HepG2 (cell line): Measurements from ENCODE around the gene CACNA1C. TPM values are rescaled to one million over a fixed set of nuclear protein-coding genes. Genes with fewer than 3 reads are reported as not detected.

Source experiments
- ATAC-seq: fragments of 200-7000 bp; cut with Tn5 transposase; 3 replicates; pipeline ENCODE4 v1.9.1; 2020; ENCODE audit warnings: mild to moderate bottlenecking, moderate library complexity
- BruUV-seq: library from RNA; stranded (reverse); fragments of 400-500 nt; replicated peaks from 2 replicates; lab custom pipeline; 2021; lab: Mats Ljungman, UMichigan
- CTCF ChIA-PET: fragments of 300-600 bp; formaldehyde crosslinking; extraction: SDS; loops from one replicate; lab custom pipeline; 2021; ENCODE audit warnings: low total read pairs, inconsistent platforms, low intra/inter-chr PET ratio; lab: Yijun Ruan, JAX
- POLR2A ChIA-PET: fragments of 350-600 bp; sonication (Branson Sonifier 250); formaldehyde crosslinking; loops from one replicate; lab custom pipeline; 2020; ENCODE audit warnings: antibody characterized with exemption, inconsistent platforms; lab: Yijun Ruan, JAX
- DNase-seq: peaks from one replicate; pipeline ENCODE4 v3.0.0-alpha.2; 2015; ENCODE audit warnings: low spot score
- FAIRE-seq: peaks from 3 replicates; lab custom pipeline; 2011; peaks lifted over from hg19 to GRCh38; lab: Jason Lieb, UNC
- H2AFZ ChIP-seq: one replicate; pipeline ENCODE4 v1.6.1; 2011; ENCODE audit warnings: low read length, inconsistent platforms
- H3K27ac ChIP-seq: fragments of 300-600 bp; 3 replicates; pipeline ENCODE4 v1.8.0; 2011; ENCODE audit warnings: mixed run types, mild to moderate bottlenecking, mixed read lengths, low read length, inconsistent platforms; ENCODE audit not compliant: insufficient read depth; ENCODE audit errors: extremely low read length
- H3K27me3 ChIP-seq, 2 experiments: fragments of 200-600 bp in 1 of 2; 2 replicates in 1 of 2; 3 replicates in 1 of 2; pipeline versions ENCODE4 v1.6.0 to v1.8.0; 2011; ENCODE audit warnings: low read length in 2 of 2, mild to moderate bottlenecking in 2 of 2, moderate library complexity in 2 of 2, inconsistent platforms in 1 of 2; ENCODE audit not compliant: insufficient read depth in 2 of 2, control insufficient read depth in 1 of 2
- H3K36me3 ChIP-seq, 2 experiments: fragments of 200-600 bp in 1 of 2; replicated peaks in 1 of 2; 2 replicates in 1 of 2; 3 replicates in 1 of 2; pipeline versions ENCODE4 v1.5.1 to v1.8.0; 2011; ENCODE audit warnings: low read length in 2 of 2, inconsistent platforms in 1 of 2; ENCODE audit not compliant: insufficient read depth in 2 of 2, control insufficient read depth in 1 of 2
- H3K4me1 ChIP-seq: 2 replicates; pipeline ENCODE4 v1.5.1; 2012; ENCODE audit warnings: low read length, inconsistent platforms; ENCODE audit not compliant: insufficient read depth
- H3K4me2 ChIP-seq: 2 replicates; pipeline ENCODE4 v1.6.0; 2011; ENCODE audit warnings: low read depth, low read length, inconsistent platforms
- H3K4me3 ChIP-seq, 3 experiments: fragments of 200-600 bp in 1 of 3; sonication (generic), shearing (Covaris generic) in 1 of 3; replicated peaks in 1 of 3; 2 replicates each; pipeline ENCODE4 v1.5.1; 2011 to 2016; ENCODE audit warnings: low read length in 3 of 3, inconsistent platforms in 2 of 3, low read depth in 2 of 3, mild to moderate bottlenecking in 2 of 3, control low read depth in 1 of 3, mixed read lengths in 1 of 3; ENCODE audit not compliant: insufficient read depth in 1 of 3
- H3K79me2 ChIP-seq: one replicate; pipeline ENCODE4 v1.6.1; 2011; ENCODE audit warnings: low read length, inconsistent platforms; ENCODE audit not compliant: insufficient read depth
- H3K9ac ChIP-seq: 2 replicates; pipeline ENCODE4 v1.6.0; 2011; ENCODE audit warnings: mild to moderate bottlenecking, low read depth, low read length, inconsistent platforms; ENCODE audit not compliant: insufficient read depth
- H3K9me3 ChIP-seq: 2 replicates; pipeline ENCODE4 v1.5.1; 2012; ENCODE audit warnings: mild to moderate bottlenecking, low read length
- H4K20me1 ChIP-seq: 2 replicates; pipeline ENCODE4 v1.6.0; 2011; ENCODE audit warnings: inconsistent platforms, mild to moderate bottlenecking, low read length, moderate library complexity; ENCODE audit not compliant: insufficient read depth
- ATRX ChIP-seq: sonication (generic); formaldehyde crosslinking; IDR thresholded peaks from 2 replicates; pipeline ENCODE4 v1.4.0; 2020; ENCODE audit warnings: missing genetic modification reagents, borderline replicate concordance
- EHMT2 ChIP-seq: fragments of 200-600 bp; sonication (generic); IDR thresholded peaks from 2 replicates; pipeline ENCODE4 v1.7.0; 2017; ENCODE audit warnings: antibody characterized with exemption, low read depth, low read length, borderline replicate concordance
- FOSL1 ChIP-seq: sonication (generic); formaldehyde crosslinking; IDR thresholded peaks from 2 replicates; pipeline ENCODE4 v1.9.0; 2021; ENCODE audit warnings: missing genetic modification reagents, borderline replicate concordance
- IKZF4 ChIP-seq: sonication (generic); formaldehyde crosslinking; IDR thresholded peaks from 2 replicates; pipeline ENCODE4 v1.5.1; 2020; ENCODE audit warnings: borderline replicate concordance, mild to moderate bottlenecking, low read depth, missing genetic modification reagents; ENCODE audit errors: not compliant biosample characterization
- KMT2A ChIP-seq: sonication (generic); formaldehyde crosslinking; IDR thresholded peaks from 2 replicates; pipeline ENCODE4 v1.4.0; 2020; ENCODE audit warnings: missing genetic modification reagents
- NCOA2 ChIP-seq: sonication (generic); formaldehyde crosslinking; IDR thresholded peaks from 2 replicates; pipeline ENCODE4 v1.8.0; 2022; ENCODE audit warnings: inconsistent platforms
- POLR2G ChIP-seq: fragments of 200-400 bp; formaldehyde crosslinking; IDR thresholded peaks from 2 replicates; pipeline ENCODE4 v1.6.1; 2018; ENCODE audit warnings: mild to moderate bottlenecking, low read depth, low read length, moderate library complexity
- PRPF4 ChIP-seq: fragments of 200-400 bp; formaldehyde crosslinking; IDR thresholded peaks from 2 replicates; pipeline ENCODE4 v1.6.1; 2016; ENCODE audit warnings: low read length, low read depth; ENCODE audit not compliant: poor library complexity, severe bottlenecking
- SMAD1 ChIP-seq: sonication (generic); formaldehyde crosslinking; IDR thresholded peaks from 2 replicates; pipeline ENCODE4 v1.4.0; 2020; ENCODE audit warnings: missing genetic modification reagents, low read depth, mild to moderate bottlenecking, borderline replicate concordance
- XRCC5 ChIP-seq: fragments of 200-400 bp; formaldehyde crosslinking; optimal IDR thresholded peaks from 2 replicates; pipeline ENCODE3; 2017; ENCODE audit warnings: mild to moderate bottlenecking, low read length
- ZFP36L2 ChIP-seq: sonication (generic); formaldehyde crosslinking; IDR thresholded peaks from 2 replicates; pipeline ENCODE4 v1.4.0; 2020; ENCODE audit warnings: missing genetic modification reagents
- ZKSCAN8 ChIP-seq: IDR thresholded peaks from 2 replicates; pipeline ENCODE4 v1.6.1; 2016; ENCODE audit warnings: borderline replicate concordance, missing genetic modification reagents, missing compliant biosample characterization
- ZNF20 ChIP-seq: sonication (generic); formaldehyde crosslinking; IDR thresholded peaks from 2 replicates; pipeline ENCODE4 v1.4.0; 2020; ENCODE audit warnings: mild to moderate bottlenecking, moderate library complexity, missing genetic modification reagents
- ZNF264 ChIP-seq: sonication (generic); formaldehyde crosslinking; IDR thresholded peaks from 2 replicates; pipeline ENCODE4 v1.4.0; 2020; ENCODE audit warnings: missing genetic modification reagents
- ZNF550 ChIP-seq: sonication (generic); formaldehyde crosslinking; IDR thresholded peaks from 2 replicates; pipeline ENCODE4 v1.4.0; 2020; ENCODE audit warnings: mild to moderate bottlenecking, missing genetic modification reagents, borderline replicate concordance
- ZNF605 ChIP-seq: sonication (generic); formaldehyde crosslinking; IDR thresholded peaks from 2 replicates; pipeline ENCODE4 v1.8.0; 2022; ENCODE audit warnings: mild to moderate bottlenecking, missing genetic modification reagents
- WGBS: methylation state at CpG from one replicate; pipeline ENCODE4 v1.1.6; 2017; ENCODE audit warnings: low lambda C conversion rate; 5-methylcytosine and 5-hydroxymethylcytosine counted together
- in situ Hi-C: cut with HindIII; loops from 2 replicates; pipeline ENCODE4 v1.10.0; 2017; ENCODE audit warnings: low pct_unique_long_range_greater_than_20kb; ENCODE audit not compliant: extremely low pct_ligation_motif_present
- intact Hi-C: fragments of 100-400 bp; cut with micrococcal nuclease; formaldehyde crosslinking; loops from one replicate; pipeline ENCODE4 v1.10.0; 2022; ENCODE audit not compliant: unreplicated experiment
- polyA plus RNA-seq, 8 experiments: library from polyadenylated mRNA; depleted of rRNA in 3 of 8; stranded (reverse) in 7 of 8; unstranded in 1 of 8; fragments of >200 nt; fragmentation: Illumina TruSeq in 4 of 8; extraction: Trizol in 4 of 8; gene quantifications; 2 replicates each; pipeline versions ENCODE4 v1.2.1 to v1.2.3, GENCODE V29; 2011 to 2016; ENCODE audit warnings: low read depth in 4 of 8, missing spikeins in 1 of 8, mixed read lengths in 1 of 8; ENCODE audit not compliant: insufficient read depth in 1 of 8
- total RNA-seq, 5 experiments: library from RNA; depleted of rRNA; stranded (reverse); fragments of >200 nt; fragmentation: Illumina TruSeq; extraction: Trizol; gene quantifications; 2 replicates each; pipeline ENCODE4 v1.2.3, GENCODE V29; 2016; ENCODE audit warnings: low read depth in 1 of 5
- TF ChIP-seq, protein P1 (sequence below): sonication (generic); formaldehyde crosslinking; IDR thresholded peaks from 2 replicates; pipeline ENCODE4 v1.4.0; 2020; ENCODE audit warnings: missing genetic modification reagents
- TF ChIP-seq, protein P2 (sequence below): sonication (generic); formaldehyde crosslinking; IDR thresholded peaks from 2 replicates; pipeline ENCODE4 v1.5.0; 2020; ENCODE audit warnings: missing genetic modification reagents
- TF ChIP-seq, protein P3 (sequence below): sonication (generic); formaldehyde crosslinking; IDR thresholded peaks from 2 replicates; pipeline ENCODE4 v1.4.0; 2020; ENCODE audit warnings: low read depth, mild to moderate bottlenecking, missing genetic modification reagents

CACNA1C gene
- total and polyA plus RNA-seq, 2 of the 13 experiments (the other 11 are each of a cell fraction or from before 2014, with no cell fraction given), result not detected

DNA sequence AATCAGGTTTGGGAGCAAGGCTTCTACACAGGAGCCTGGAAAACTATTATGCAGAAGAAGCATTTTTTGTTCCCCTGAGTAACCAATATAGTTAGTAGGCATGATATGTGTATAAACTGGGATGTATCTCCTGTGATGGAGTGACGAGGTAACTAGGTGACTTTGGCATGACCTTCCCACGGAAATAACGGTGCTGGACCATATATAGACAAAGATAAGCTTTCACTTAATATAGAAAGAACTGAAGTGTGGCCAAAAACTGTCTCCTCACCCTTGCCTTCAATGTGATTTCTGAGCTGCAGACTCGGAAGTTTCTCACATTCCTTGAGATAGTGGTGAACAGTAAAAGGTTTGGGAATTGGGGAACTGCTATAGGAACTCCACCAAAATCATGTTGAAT, 185.3 kb downstream of the CACNA1C start:
- intact Hi-C loops (no loop called here), in situ Hi-C loops (no loop called here)
- H4K20me1 ChIP-seq, result no peaks in the 10 kb centered on the region
- FAIRE-seq (no peak), ATAC-seq (no peak)
- no peaks in the 10 kb centered on the region for H3K4me1 ChIP-seq
- no peaks in the 10 kb centered on the region for H3K79me2 ChIP-seq
- H3K27me3 ChIP-seq, result peaks cover 0 to 17% of the 10 kb centered on the region in 2 experiments; a peak in 3 of 5 replicates
- no peak overlapping the region for H2AFZ ChIP-seq
- no peak for TF ChIP-seq KMT2A (CRISPR knock-in tag)
- TF ChIP-seq, protein P1, sequence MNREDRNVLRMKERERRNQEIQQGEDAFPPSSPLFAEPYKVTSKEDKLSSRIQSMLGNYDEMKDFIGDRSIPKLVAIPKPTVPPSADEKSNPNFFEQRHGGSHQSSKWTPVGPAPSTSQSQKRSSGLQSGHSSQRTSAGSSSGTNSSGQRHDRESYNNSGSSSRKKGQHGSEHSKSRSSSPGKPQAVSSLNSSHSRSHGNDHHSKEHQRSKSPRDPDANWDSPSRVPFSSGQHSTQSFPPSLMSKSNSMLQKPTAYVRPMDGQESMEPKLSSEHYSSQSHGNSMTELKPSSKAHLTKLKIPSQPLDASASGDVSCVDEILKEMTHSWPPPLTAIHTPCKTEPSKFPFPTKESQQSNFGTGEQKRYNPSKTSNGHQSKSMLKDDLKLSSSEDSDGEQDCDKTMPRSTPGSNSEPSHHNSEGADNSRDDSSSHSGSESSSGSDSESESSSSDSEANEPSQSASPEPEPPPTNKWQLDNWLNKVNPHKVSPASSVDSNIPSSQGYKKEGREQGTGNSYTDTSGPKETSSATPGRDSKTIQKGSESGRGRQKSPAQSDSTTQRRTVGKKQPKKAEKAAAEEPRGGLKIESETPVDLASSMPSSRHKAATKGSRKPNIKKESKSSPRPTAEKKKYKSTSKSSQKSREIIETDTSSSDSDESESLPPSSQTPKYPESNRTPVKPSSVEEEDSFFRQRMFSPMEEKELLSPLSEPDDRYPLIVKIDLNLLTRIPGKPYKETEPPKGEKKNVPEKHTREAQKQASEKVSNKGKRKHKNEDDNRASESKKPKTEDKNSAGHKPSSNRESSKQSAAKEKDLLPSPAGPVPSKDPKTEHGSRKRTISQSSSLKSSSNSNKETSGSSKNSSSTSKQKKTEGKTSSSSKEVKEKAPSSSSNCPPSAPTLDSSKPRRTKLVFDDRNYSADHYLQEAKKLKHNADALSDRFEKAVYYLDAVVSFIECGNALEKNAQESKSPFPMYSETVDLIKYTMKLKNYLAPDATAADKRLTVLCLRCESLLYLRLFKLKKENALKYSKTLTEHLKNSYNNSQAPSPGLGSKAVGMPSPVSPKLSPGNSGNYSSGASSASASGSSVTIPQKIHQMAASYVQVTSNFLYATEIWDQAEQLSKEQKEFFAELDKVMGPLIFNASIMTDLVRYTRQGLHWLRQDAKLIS (CRISPR knock-in tag), result no peak
- TF ChIP-seq ATRX (CRISPR knock-in tag), result no peak
- TF ChIP-seq NCOA2 (CRISPR knock-in tag), result no peak
- no peak for TF ChIP-seq EHMT2
- TF ChIP-seq SMAD1 (CRISPR knock-in tag), result no peak
- TF ChIP-seq IKZF4 (CRISPR knock-in tag), result no peak
- TF ChIP-seq ZNF605 (CRISPR knock-in tag), result no peak
- no peak for TF ChIP-seq ZKSCAN8
- no peak for TF ChIP-seq ZNF264 (CRISPR knock-in tag)
- TF ChIP-seq XRCC5, result no peak
- TF ChIP-seq FOSL1, result no peak
- no peak for TF ChIP-seq ZFP36L2
- no peak for TF ChIP-seq ZNF20 (CRISPR knock-in tag)
- TF ChIP-seq, protein P2, sequence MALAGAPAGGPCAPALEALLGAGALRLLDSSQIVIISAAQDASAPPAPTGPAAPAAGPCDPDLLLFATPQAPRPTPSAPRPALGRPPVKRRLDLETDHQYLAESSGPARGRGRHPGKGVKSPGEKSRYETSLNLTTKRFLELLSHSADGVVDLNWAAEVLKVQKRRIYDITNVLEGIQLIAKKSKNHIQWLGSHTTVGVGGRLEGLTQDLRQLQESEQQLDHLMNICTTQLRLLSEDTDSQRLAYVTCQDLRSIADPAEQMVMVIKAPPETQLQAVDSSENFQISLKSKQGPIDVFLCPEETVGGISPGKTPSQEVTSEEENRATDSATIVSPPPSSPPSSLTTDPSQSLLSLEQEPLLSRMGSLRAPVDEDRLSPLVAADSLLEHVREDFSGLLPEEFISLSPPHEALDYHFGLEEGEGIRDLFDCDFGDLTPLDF (CRISPR knock-in tag), result no peak
- TF ChIP-seq, protein P3, sequence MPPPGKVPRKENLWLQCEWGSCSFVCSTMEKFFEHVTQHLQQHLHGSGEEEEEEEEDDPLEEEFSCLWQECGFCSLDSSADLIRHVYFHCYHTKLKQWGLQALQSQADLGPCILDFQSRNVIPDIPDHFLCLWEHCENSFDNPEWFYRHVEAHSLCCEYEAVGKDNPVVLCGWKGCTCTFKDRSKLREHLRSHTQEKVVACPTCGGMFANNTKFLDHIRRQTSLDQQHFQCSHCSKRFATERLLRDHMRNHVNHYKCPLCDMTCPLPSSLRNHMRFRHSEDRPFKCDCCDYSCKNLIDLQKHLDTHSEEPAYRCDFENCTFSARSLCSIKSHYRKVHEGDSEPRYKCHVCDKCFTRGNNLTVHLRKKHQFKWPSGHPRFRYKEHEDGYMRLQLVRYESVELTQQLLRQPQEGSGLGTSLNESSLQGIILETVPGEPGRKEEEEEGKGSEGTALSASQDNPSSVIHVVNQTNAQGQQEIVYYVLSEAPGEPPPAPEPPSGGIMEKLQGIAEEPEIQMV (CRISPR knock-in tag), result no peak
- no peak for TF ChIP-seq PRPF4
- TF ChIP-seq ZNF550 (CRISPR knock-in tag), result no peak
- no peak for TF ChIP-seq POLR2G
- TF ChIP-seq, all 625 proteins: peak for 0
- no peak overlapping the region for H3K9ac ChIP-seq
- ChIA-PET CTCF (no interaction called here), POLR2A (no interaction called here)
- no peak overlapping the region for H3K27ac ChIP-seq
- H3K4me3 ChIP-seq, result no peak overlapping the region
- WGBS, result 3% methylated on average over 4 of the region's 4 CpGs
- BruUV-seq, result no TSS peak
- H3K36me3 ChIP-seq, result no peaks in the 10 kb centered on the region
- H3K4me2 ChIP-seq, result no peak overlapping the region
- no peaks in the 10 kb centered on the region for H3K9me3 ChIP-seq
- DNase-seq, result no peak
